Ishikawa (cell line): ENCODE measurements around the gene POC1B.

Experiments used
- CEBPB ChIP-seq: IDR thresholded peaks from 2 replicates; pipeline ENCODE4 v1.6.1; 2012
- CREB1 ChIP-seq: IDR thresholded peaks from 2 replicates; pipeline ENCODE4 v1.6.1; 2012; ENCODE audit warnings: low read depth
- EP300 ChIP-seq: IDR thresholded peaks from 2 replicates; pipeline ENCODE4 v1.6.1; 2012; ENCODE audit warnings: borderline replicate concordance
- MAX ChIP-seq: IDR thresholded peaks from 2 replicates; pipeline ENCODE4 v1.6.1; 2012
- NFIC ChIP-seq: IDR thresholded peaks from 2 replicates; pipeline ENCODE4 v1.6.1; 2012
- YY1 ChIP-seq: IDR thresholded peaks from 2 replicates; pipeline ENCODE4 v1.6.1; 2012; ENCODE audit warnings: low read depth
- TF ChIP-seq, protein P1 (sequence below): IDR thresholded peaks from 2 replicates; pipeline ENCODE4 v1.6.1; 2012; ENCODE audit warnings: low read depth, mild to moderate bottlenecking

DNA sequence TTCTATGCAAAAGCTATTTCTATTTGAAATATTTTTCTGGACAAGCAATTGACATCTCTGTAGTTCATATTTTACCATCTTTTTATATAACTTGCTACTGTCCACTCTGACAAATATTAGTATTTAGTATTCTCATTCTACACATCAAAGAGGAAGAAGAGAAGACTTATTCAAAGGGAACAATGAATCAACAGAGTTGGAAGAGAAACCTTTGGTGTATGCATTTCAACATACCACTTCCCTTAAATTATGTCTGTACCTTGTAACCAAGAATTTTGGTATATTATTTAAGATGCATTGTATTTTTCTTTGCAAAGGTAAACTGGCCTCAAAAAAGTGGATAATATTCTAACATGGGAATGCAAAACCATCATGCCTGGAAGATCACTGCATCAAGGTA is 101.5 kb downstream of the POC1B start:
- TF ChIP-seq MAX (no peak), YY1 (no peak), CREB1 (no peak), CEBPB (no peak), NFIC (no peak), EP300 (no peak)
- TF ChIP-seq, protein P1, sequence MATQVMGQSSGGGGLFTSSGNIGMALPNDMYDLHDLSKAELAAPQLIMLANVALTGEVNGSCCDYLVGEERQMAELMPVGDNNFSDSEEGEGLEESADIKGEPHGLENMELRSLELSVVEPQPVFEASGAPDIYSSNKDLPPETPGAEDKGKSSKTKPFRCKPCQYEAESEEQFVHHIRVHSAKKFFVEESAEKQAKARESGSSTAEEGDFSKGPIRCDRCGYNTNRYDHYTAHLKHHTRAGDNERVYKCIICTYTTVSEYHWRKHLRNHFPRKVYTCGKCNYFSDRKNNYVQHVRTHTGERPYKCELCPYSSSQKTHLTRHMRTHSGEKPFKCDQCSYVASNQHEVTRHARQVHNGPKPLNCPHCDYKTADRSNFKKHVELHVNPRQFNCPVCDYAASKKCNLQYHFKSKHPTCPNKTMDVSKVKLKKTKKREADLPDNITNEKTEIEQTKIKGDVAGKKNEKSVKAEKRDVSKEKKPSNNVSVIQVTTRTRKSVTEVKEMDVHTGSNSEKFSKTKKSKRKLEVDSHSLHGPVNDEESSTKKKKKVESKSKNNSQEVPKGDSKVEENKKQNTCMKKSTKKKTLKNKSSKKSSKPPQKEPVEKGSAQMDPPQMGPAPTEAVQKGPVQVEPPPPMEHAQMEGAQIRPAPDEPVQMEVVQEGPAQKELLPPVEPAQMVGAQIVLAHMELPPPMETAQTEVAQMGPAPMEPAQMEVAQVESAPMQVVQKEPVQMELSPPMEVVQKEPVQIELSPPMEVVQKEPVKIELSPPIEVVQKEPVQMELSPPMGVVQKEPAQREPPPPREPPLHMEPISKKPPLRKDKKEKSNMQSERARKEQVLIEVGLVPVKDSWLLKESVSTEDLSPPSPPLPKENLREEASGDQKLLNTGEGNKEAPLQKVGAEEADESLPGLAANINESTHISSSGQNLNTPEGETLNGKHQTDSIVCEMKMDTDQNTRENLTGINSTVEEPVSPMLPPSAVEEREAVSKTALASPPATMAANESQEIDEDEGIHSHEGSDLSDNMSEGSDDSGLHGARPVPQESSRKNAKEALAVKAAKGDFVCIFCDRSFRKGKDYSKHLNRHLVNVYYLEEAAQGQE, result no peak
